Omental fat pad (tissue), 4 donors: ENCODE measurements around the gene IRF2BP1. TPM values are rescaled to one million over a fixed set of nuclear protein-coding genes. Genes with fewer than 3 reads are reported as not detected.

Source experiments
- ATAC-seq: fragments of 150-250 bp; one replicate; pipeline ENCODE4 v1.9.1; 2016; ENCODE audit warnings: mild to moderate bottlenecking, moderate library complexity; ENCODE audit not compliant: low FRiP score
- DNase-seq: peaks from one replicate; pipeline ENCODE4 v3.0.0-alpha.2; 2019; ENCODE audit warnings: low spot score
- CTCF ChIP-seq, 3 donors: fragments of 450-650 bp; IDR thresholded peaks; one replicate each; pipeline ENCODE4 v1.5.1; 2016 to 2017; ENCODE audit warnings: antibody characterized with exemption in 3 of 3, mild to moderate bottlenecking in 3 of 3, moderate library complexity in 2 of 3
- total RNA-seq, 4 donors: library from RNA; depleted of rRNA; stranded (reverse); fragments of >200 nt; gene quantifications; one replicate each; pipeline ENCODE4 v1.1.0, GENCODE V29; 2016

The IRF2BP1 gene
- total RNA-seq, 4 donors from 2014 or later = 10.6 to 14.2 (median 11.2) TPM

- ATAC-seq = no peak
- TF ChIP-seq CTCF (IDR thresholded peaks at IDR 0.05) = no peak
These were observed 4.6 kb downstream of the IRF2BP1 start for GRCh38 chr19:45881082-45881908.

GRCh38 chr19:45879971-45880370 lies 6.0 kb downstream of the IRF2BP1 start:
- no peak for DNase-seq
- ATAC-seq = no peak

More at GRCh38 chr19:45881082-45881908, 4.6 kb downstream of the IRF2BP1 start:
- DNase-seq = no peak

GRCh38 chr19:45879055-45879454 lies 6.9 kb downstream of the IRF2BP1 start:
- ATAC-seq (no peak), DNase-seq (no peak)
- no peak for TF ChIP-seq CTCF (IDR thresholded peaks at IDR 0.05)

More at GRCh38 chr19:45879971-45880370, 6.0 kb downstream of the IRF2BP1 start:
- no peak for TF ChIP-seq CTCF (IDR thresholded peaks at IDR 0.05)

GRCh38 chr19:45878043-45878794 lies 7.7 kb downstream of the IRF2BP1 start:
- no peak for ATAC-seq
- DNase-seq = no peak
- no peak for TF ChIP-seq CTCF (IDR thresholded peaks at IDR 0.05)

- no peak for TF ChIP-seq CTCF (IDR thresholded peaks at IDR 0.05)
- DNase-seq = no peak
- ATAC-seq = no peak
These were observed 9.3 kb downstream of the IRF2BP1 start for GRCh38 chr19:45876411-45877197.

- DNase-seq = no peak
- ATAC-seq = no peak
These were observed 9.9 kb downstream of the IRF2BP1 start for GRCh38 chr19:45876161-45876410.

More at GRCh38 chr19:45876161-45876410, 9.9 kb downstream of the IRF2BP1 start:
- TF ChIP-seq CTCF (IDR thresholded peaks at IDR 0.05) = no peak
